Lung microvascular endothelial cell (primary cell): ENCODE results near the gene CACNA1B. TPM values are rescaled to one million over a fixed set of nuclear protein-coding genes. Genes with fewer than 3 reads are reported as not detected.

Source experiments
- DNase-seq, 2 donors: peaks; one replicate each; pipeline versions ENCODE4 v3.0.0 to v3.0.0-alpha.2; 2010; ENCODE audit warnings: low read depth in 2 of 2
- total RNA-seq: library from RNA; depleted of rRNA; stranded (reverse); fragments of >200 nt; gene quantifications from 2 replicates; pipeline ENCODE4 v1.2.1, GENCODE V29; 2014

CACNA1B gene
- total RNA-seq, 1 donor from 2014 or later, result under 0.01 TPM

- no peak for DNase-seq
Observed at GRCh38 chr9:137918331-137919094, 40.9 kb downstream of the CACNA1B start.

- DNase-seq, result no peak
Observed at GRCh38 chr9:137919095-137919465, 41.5 kb downstream of the CACNA1B start.

GRCh38 chr9:137919649-137920141 is 42.1 kb downstream of the CACNA1B start:
- DNase-seq, result no peak

DNA sequence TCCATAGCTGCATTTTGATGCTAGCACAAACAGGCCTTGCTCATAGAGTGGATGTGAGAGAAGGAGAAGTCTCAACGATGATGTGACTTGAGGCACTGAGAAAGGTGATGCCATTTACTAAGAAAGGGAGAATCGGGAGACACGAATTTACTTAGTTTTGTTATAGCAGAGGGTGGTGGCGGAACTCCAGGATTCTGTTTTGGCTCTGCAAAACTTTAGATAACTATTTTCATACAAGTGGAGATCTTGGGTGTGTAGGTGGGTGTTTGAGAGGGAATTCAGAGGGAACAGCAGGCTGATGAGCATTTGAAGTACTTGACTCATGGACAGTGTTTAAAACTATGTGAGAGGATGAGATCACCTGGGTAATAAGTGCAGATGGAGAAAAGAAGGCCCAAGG is 43.2 kb downstream of the CACNA1B start:
- no peak for DNase-seq

DNA sequence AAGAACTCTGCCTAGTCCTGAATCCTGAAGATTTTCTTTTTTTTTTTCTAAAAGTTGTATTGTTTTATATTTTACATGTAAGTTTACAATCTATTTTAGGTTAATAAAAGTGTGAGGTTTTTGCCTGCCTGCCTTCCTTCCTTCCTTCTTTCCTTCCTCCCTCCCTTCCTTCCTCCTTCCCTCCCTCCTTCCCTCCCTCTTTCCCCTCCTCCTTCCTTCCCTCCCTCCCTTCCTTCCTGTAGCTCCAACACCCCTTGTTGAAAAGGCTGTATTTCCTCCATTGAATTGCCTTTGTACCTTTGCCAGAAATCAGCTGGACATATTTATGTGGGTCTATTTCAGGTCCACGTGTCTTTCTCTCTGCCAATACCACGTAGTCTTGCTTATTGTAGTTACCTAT is 46.6 kb downstream of the CACNA1B start:
- DNase-seq, result no peak

DNA sequence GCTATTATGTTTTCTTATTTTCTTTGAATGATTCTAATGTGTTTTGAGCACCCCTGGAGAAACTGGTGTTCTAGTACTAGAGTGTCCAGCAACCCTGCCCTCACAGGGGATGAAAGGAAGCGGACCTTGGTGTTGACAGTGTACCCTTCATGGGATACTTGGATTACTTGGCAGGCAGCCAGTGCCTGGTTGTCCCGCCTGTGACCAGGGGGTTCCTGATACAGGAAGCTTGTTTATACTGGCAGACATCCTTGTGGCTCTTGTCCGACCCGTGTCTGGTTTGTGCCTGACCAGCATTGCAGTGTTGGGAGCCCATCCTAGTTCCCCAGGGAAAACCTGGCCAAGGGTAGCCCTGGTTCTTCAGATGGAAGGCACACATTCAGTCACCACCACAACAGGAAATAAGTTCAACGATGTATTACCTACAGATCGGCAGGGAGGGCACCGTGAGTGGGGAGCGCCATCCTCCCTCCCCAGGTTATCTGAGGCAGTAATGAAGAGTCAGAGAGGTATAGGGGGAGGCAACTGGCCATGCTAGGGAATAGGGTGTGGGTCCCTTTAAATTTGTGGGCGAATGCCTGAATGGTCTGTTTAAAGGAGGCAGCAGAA is 47.3 kb downstream of the CACNA1B start:
- DNase-seq, result peak in 1 of 2 donors; percentile 4

- no peak for DNase-seq
Observed at GRCh38 chr9:137943655-137944054, 66.1 kb downstream of the CACNA1B start.

- no peak for DNase-seq
Observed at GRCh38 chr9:137945581-137945980, 68.0 kb downstream of the CACNA1B start.

DNA sequence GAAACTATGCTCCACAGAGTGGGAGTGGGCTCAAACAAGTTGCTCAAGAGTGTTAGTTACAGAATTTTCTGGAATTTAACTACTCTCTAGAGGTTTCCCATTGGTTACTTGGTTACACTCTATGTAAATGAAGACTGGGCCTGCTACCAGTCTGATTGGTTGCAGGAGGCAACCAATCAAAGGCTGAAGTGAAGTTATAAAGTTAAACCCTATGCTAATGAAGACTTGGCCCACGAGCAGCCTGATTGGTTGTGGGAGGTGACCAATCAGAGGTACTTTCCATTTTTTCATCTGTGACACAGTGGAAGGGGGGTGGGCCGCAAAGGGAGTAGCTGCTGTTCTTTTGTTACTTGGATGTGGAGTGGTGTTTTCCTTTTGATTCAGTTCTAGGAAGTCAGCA is 69.4 kb downstream of the CACNA1B start:
- DNase-seq, result no peak

DNA sequence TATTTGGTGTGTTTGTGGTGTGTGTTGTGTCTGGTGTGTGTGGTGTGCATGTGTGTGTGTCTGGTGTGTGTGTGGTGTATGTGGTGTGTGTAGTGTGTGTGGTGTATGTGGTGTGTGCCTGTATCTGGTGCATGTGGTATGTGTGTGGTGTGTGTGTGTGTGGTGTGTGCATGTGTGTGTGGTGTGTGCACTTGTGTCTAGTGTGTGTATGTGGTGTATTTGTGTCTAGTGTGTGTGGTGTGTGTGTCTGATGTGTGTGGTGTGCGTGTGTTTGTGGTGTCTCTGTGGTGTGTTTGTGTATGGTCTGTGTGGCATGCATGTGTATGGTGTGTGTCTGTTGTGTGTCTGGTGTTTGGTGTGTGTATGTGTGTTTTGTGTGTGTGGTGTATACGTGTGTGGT is 71.1 kb downstream of the CACNA1B start:
- no peak for DNase-seq

GRCh38 chr9:137949260-137949659 is 71.7 kb downstream of the CACNA1B start:
- no peak for DNase-seq

DNA sequence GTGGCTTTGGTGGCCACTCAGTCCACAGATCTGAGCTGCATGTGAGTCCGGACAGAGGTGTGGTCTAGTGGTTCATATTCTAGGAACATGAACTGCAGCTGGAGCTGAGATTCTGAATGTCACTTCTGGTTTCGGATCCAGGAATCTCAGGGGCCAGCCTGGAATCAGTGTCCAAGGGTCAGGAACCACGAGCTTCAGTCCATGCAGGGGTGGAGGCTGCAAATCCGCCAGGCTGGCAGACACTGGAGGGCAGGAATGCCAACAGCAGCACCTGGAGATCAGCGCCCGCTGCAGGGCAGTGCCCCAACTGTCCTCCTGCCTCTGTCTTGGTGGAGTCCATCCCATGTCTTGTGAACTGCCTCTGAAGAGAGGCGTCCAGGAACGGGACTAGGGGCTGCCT is 73.5 kb downstream of the CACNA1B start:
- no peak for DNase-seq

- DNase-seq, result no peak
Observed at GRCh38 chr9:137951597-137952490, 74.3 kb downstream of the CACNA1B start.

DNA sequence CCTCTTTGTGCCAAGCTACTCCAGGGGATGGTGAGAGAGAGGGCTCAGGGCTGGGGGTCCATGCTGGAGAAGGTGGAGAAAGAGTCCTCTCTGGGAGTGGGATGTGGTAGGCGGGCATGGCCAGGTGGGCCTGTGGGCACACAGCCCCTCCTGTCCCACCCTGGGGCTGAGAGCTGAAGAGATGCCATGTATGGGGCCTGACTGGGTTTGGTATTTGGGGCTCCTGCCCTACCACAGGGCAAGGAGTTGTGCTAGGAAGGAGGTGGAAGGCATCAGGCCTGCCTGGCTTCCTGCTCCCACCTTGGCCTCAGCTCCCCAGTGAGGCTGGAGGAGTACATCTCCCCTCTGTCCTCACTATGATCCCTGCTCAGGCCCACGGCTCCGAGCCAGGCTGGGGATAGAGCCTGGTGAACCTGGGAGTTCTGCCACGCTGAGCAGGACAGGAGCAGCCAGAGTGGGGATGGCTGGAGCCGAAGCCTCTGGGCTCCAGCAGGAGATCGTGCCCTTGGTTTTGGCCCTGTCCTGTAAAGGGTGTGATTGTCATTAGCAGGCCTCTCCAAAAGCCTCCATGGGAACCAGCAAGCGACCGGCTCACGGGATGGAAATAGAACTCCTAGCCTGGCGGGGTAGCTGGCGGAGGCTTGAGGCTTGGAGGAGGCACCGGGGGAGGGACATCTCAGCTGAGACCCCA is 75.5 kb downstream of the CACNA1B start:
- no peak for DNase-seq

- DNase-seq, result no peak
Observed at GRCh38 chr9:137953683-137954438, 76.3 kb downstream of the CACNA1B start.

DNA sequence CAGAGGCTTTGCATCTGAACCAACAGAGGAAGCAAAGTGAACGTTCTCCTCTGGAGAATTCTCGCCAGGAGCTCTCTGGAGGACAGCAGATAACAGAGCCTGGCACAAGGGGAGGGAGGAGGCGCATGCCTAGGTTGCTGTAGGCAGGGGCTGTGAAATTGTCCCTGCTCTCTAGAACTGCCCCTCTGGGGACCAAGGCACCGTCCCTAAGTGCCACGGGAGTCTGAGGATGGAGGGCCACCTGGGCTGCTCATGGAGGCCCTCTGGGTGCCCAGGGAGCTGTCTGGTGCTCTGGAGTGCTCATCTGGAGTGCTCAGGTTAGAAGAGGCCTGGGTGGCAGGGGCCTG is 77.6 kb downstream of the CACNA1B start:
- no peak for DNase-seq

DNA sequence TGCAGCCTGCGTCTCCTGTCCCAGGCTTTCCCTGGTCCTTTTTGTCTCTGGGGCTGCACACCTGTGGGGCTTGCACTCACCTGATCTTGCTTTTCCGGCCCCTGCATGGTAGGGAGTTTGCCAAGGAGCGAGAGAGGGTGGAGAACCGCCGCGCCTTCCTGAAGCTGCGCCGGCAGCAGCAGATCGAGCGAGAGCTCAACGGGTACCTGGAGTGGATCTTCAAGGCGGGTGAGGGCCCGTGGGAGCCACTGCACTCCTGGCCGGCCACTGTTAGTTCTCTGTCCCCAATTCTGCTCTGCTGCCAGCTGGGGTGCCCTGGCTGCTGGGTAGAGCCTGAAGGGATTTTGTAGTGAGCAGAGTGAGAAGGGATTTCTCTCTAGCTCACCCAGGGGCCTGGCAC is 78.0 kb downstream of the CACNA1B start:
- DNase-seq, result no peak

GRCh38 chr9:137956039-137956438 is 78.5 kb downstream of the CACNA1B start:
- no peak for DNase-seq

DNA sequence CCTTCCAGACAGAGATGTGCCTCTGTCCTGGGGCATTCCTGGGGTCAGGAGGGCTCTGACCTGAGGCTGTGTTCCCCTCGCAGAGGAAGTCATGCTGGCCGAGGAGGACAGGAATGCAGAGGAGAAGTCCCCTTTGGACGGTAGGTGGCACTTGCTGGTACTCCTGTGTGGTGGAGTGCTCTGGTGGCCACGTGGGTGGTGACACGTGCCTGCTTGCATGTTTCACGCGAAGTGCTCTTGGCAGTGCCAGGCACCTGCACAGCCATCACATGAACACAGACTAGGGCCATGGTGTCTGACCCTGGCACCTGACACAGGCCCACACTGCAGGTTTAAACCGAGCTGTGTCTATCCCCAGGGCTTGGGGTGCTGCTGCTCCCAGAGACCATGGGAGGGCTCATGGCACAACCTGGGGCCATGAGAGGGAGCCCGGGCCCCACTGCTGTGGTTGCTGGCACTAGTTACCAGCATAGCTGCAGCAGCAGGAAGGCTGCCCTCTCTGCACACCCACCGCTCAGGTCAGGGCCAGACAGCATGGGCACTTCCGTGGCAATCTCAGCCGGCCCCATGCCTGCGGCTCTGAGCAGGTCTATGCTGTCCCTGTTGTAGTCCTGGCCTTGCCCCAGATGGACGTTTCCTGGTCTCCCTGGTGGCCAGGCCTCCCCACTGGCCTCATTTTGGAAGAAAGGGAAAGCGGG is 79.3 kb downstream of the CACNA1B start:
- no peak for DNase-seq

- DNase-seq, result no peak
Observed at GRCh38 chr9:137959641-137960411, 82.2 kb downstream of the CACNA1B start.
